Gastroesophageal sphincter (tissue), 3 donors: ENCODE measurements around the gene ROBO1.

Experiments used
- CTCF ChIP-seq, 4 experiments: fragments of 200-600 bp in 2 of 4; fragments of 450-650 bp in 2 of 4; sonication (generic) in 1 of 4; IDR thresholded peaks; one replicate each; pipeline ENCODE4 v1.5.1; 2017 to 2019; ENCODE audit warnings: antibody characterized with exemption in 4 of 4, mild to moderate bottlenecking in 2 of 4, moderate library complexity in 2 of 4
- EP300 ChIP-seq: sonication (generic); formaldehyde crosslinking; IDR thresholded peaks from one replicate; pipeline ENCODE4 v1.6.1; 2017; ENCODE audit warnings: antibody characterized with exemption, mild to moderate bottlenecking
- POLR2A ChIP-seq, 2 donors: fragments of 450-650 bp; IDR thresholded peaks; one replicate each; pipeline ENCODE4 v1.6.1; 2017; ENCODE audit warnings: antibody characterized with exemption in 2 of 2, mild to moderate bottlenecking in 2 of 2, moderate library complexity in 1 of 2

GRCh38 chr3:78614486-78614885 lies 1153.3 kb downstream of the ROBO1 start:
- TF ChIP-seq POLR2A (IDR thresholded peaks at IDR 0.05), result no peak
- TF ChIP-seq CTCF (IDR thresholded peaks at IDR 0.05), result no peak
- no peak for TF ChIP-seq EP300
